HEK293 (cell line): ENCODE results near the gene XIAP.

Experiments
- ZBTB1 ChIP-seq: fragments of 450-650 bp; formaldehyde crosslinking; IDR thresholded peaks from 2 replicates; pipeline ENCODE4 v1.5.1; 2016; ENCODE audit warnings: missing biosample characterization, missing genetic modification characterization
- ZNF16 ChIP-seq: fragments of 450-650 bp; formaldehyde crosslinking; IDR thresholded peaks from 2 replicates; pipeline ENCODE4 v1.5.1; 2016; ENCODE audit warnings: low read depth, missing biosample characterization, missing genetic modification characterization
- ZNF239 ChIP-seq: fragments of 450-650 bp; formaldehyde crosslinking; IDR thresholded peaks from 2 replicates; pipeline ENCODE4 v1.5.1; 2016; ENCODE audit warnings: missing biosample characterization, missing genetic modification characterization
- ZNF24 ChIP-seq: fragments of 450-650 bp; formaldehyde crosslinking; IDR thresholded peaks from 2 replicates; pipeline ENCODE4 v1.5.1; 2016; ENCODE audit warnings: missing biosample characterization, missing genetic modification characterization
- ZNF423 ChIP-seq: fragments of 450-650 bp; formaldehyde crosslinking; IDR thresholded peaks from 2 replicates; pipeline ENCODE4 v1.5.1; 2016; ENCODE audit warnings: missing biosample characterization, missing genetic modification characterization
- ZNF426 ChIP-seq: fragments of 450-650 bp; formaldehyde crosslinking; IDR thresholded peaks from 2 replicates; pipeline ENCODE4 v1.5.1; 2017; ENCODE audit warnings: missing biosample characterization, missing genetic modification characterization, mild to moderate bottlenecking, inconsistent platforms, moderate library complexity
- ZNF792 ChIP-seq: fragments of 450-650 bp; formaldehyde crosslinking; IDR thresholded peaks from 2 replicates; pipeline ENCODE4 v1.5.1; 2016; ENCODE audit warnings: missing biosample characterization, missing genetic modification characterization
- TF ChIP-seq, protein P1 (sequence below): fragments of 450-650 bp; formaldehyde crosslinking; IDR thresholded peaks from 2 replicates; pipeline ENCODE4 v1.5.1; 2016; ENCODE audit warnings: missing biosample characterization, missing genetic modification characterization
- TF ChIP-seq, protein P2 (sequence below): fragments of 450-650 bp; formaldehyde crosslinking; IDR thresholded peaks from 2 replicates; pipeline ENCODE4 v1.5.1; 2016; ENCODE audit warnings: missing biosample characterization, missing genetic modification characterization

DNA sequence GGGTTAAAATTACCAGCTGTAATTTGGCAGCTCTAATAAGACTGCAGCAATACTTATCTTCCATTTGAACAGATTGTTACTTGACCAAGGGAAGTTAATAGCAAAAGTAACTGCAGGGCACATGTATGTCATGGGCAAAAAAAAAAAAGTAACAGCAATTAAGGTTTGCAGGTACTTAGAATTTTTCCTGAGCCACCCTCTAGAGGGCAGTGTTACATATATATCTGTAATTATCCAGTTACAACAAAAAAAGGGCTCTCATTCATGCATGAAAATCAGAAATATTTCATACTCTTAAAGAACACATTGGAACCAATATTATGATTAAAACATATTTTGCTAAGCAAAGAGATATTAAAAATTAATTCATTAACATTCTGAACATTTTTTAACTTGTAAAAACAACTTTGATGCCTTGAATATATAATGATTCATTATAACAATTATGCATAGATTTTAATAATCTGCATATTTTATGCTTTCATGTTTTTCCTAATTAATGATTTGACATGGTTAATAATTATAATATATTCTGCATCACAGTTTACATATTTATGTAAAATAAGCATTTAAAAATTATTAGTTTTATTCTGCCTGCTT, 25.1 kb downstream of the XIAP start:
- TF ChIP-seq, protein P1, sequence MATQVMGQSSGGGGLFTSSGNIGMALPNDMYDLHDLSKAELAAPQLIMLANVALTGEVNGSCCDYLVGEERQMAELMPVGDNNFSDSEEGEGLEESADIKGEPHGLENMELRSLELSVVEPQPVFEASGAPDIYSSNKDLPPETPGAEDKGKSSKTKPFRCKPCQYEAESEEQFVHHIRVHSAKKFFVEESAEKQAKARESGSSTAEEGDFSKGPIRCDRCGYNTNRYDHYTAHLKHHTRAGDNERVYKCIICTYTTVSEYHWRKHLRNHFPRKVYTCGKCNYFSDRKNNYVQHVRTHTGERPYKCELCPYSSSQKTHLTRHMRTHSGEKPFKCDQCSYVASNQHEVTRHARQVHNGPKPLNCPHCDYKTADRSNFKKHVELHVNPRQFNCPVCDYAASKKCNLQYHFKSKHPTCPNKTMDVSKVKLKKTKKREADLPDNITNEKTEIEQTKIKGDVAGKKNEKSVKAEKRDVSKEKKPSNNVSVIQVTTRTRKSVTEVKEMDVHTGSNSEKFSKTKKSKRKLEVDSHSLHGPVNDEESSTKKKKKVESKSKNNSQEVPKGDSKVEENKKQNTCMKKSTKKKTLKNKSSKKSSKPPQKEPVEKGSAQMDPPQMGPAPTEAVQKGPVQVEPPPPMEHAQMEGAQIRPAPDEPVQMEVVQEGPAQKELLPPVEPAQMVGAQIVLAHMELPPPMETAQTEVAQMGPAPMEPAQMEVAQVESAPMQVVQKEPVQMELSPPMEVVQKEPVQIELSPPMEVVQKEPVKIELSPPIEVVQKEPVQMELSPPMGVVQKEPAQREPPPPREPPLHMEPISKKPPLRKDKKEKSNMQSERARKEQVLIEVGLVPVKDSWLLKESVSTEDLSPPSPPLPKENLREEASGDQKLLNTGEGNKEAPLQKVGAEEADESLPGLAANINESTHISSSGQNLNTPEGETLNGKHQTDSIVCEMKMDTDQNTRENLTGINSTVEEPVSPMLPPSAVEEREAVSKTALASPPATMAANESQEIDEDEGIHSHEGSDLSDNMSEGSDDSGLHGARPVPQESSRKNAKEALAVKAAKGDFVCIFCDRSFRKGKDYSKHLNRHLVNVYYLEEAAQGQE (tag by site-specific recombination), result no peak
- no peak for TF ChIP-seq ZNF426 (tag by site-specific recombination)
- no peak for TF ChIP-seq ZNF239 (tag by site-specific recombination)
- no peak for TF ChIP-seq ZBTB1 (tag by site-specific recombination)
- no peak for TF ChIP-seq ZNF24
- no peak for TF ChIP-seq ZNF16
- TF ChIP-seq ZNF423 (tag by site-specific recombination), result no peak
- TF ChIP-seq, protein P2, sequence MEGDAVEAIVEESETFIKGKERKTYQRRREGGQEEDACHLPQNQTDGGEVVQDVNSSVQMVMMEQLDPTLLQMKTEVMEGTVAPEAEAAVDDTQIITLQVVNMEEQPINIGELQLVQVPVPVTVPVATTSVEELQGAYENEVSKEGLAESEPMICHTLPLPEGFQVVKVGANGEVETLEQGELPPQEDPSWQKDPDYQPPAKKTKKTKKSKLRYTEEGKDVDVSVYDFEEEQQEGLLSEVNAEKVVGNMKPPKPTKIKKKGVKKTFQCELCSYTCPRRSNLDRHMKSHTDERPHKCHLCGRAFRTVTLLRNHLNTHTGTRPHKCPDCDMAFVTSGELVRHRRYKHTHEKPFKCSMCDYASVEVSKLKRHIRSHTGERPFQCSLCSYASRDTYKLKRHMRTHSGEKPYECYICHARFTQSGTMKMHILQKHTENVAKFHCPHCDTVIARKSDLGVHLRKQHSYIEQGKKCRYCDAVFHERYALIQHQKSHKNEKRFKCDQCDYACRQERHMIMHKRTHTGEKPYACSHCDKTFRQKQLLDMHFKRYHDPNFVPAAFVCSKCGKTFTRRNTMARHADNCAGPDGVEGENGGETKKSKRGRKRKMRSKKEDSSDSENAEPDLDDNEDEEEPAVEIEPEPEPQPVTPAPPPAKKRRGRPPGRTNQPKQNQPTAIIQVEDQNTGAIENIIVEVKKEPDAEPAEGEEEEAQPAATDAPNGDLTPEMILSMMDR (tag by site-specific recombination), result no peak
- TF ChIP-seq ZNF792 (tag by site-specific recombination), result no peak
